Neural crest cell (in vitro differentiated cells): ENCODE measurements around the gene TCERG1L. TPM values are rescaled to one million over a fixed set of nuclear protein-coding genes. Genes with fewer than 3 reads are reported as not detected.
A peak's percentile ranks its signal among the peaks of the same experiment; 100 is the strongest.

ENCODE experiments used
- DNase-seq: peaks from one replicate; pipeline ENCODE4 v3.0.0; 2021; ENCODE audit warnings: low read depth, mixed read lengths, low spot score
- H3K27ac Mint-ChIP-seq: one replicate; pipeline ENCODE4 v1.8.0; 2021; ENCODE audit warnings: mild to moderate bottlenecking, mixed read lengths; ENCODE audit not compliant: unreplicated experiment
- H3K27me3 Mint-ChIP-seq: 2 replicates; pipeline ENCODE4 v1.8.0; 2021; ENCODE audit warnings: low read depth, mild to moderate bottlenecking, mixed read lengths
- H3K36me3 Mint-ChIP-seq: 2 replicates; pipeline ENCODE4 v1.8.0; 2021; ENCODE audit warnings: low read depth, mild to moderate bottlenecking, mixed read lengths
- H3K4me1 Mint-ChIP-seq: 2 replicates; pipeline ENCODE4 v1.8.0; 2021; ENCODE audit warnings: mixed read lengths
- H3K4me3 Mint-ChIP-seq: one replicate; pipeline ENCODE4 v1.8.0; 2021; ENCODE audit warnings: mild to moderate bottlenecking, mixed read lengths
- H3K9me3 Mint-ChIP-seq: 2 replicates; pipeline ENCODE4 v1.8.0; 2021; ENCODE audit warnings: mixed read lengths
- CTCF ChIP-seq: fragments of 200-600 bp; sonication (generic); conservative IDR thresholded peaks from 2 replicates; pipeline ENCODE4 v1.5.0; 2021; ENCODE audit warnings: antibody characterized with exemption, mild to moderate bottlenecking
- total RNA-seq: library from RNA; stranded (reverse); gene quantifications from 2 replicates; pipeline ENCODE4 v1.2.1, GENCODE V29; 2021

Gene TCERG1L
- total RNA-seq, 1 donor from 2014 or later: 0.96 TPM

GRCh38 chr10:131243076-131243475 lies 68.4 kb downstream of the TCERG1L start:
- no peak for DNase-seq
- peaks cover 5% of the 10 kb centered on the region for H3K4me1 Mint-ChIP-seq
- H3K36me3 Mint-ChIP-seq: no peaks in the 10 kb centered on the region
- no peak overlapping the region for H3K4me3 Mint-ChIP-seq
- no peak for TF ChIP-seq CTCF
- no peak overlapping the region for H3K27ac Mint-ChIP-seq
- no peaks in the 10 kb centered on the region for H3K9me3 Mint-ChIP-seq
- H3K27me3 Mint-ChIP-seq: peaks cover 10% of the 10 kb centered on the region

- Mint-ChIP-seq H3K4me1 (peaks cover 5% of the 10 kb centered on the region), H3K27ac (no peak overlapping the region), H3K9me3 (no peaks in the 10 kb centered on the region), H3K4me3 (no peak overlapping the region), H3K27me3 (peaks cover 10% of the 10 kb centered on the region), H3K36me3 (no peaks in the 10 kb centered on the region)
- DNase-seq: peak; percentile 58
- peak; percentile 70 for TF ChIP-seq CTCF
Observed at GRCh38 chr10:131242007-131242406, 69.5 kb downstream of the TCERG1L start.

- H3K27ac Mint-ChIP-seq: no peak overlapping the region
- DNase-seq: no peak
- peaks cover 5% of the 10 kb centered on the region for H3K4me1 Mint-ChIP-seq
- TF ChIP-seq CTCF: no peak
- no peaks in the 10 kb centered on the region for H3K36me3 Mint-ChIP-seq
- H3K27me3 Mint-ChIP-seq: peaks cover 10% of the 10 kb centered on the region
- no peak overlapping the region for H3K4me3 Mint-ChIP-seq
- no peaks in the 10 kb centered on the region for H3K9me3 Mint-ChIP-seq
Observed at GRCh38 chr10:131240691-131241090, 70.8 kb downstream of the TCERG1L start.

DNA sequence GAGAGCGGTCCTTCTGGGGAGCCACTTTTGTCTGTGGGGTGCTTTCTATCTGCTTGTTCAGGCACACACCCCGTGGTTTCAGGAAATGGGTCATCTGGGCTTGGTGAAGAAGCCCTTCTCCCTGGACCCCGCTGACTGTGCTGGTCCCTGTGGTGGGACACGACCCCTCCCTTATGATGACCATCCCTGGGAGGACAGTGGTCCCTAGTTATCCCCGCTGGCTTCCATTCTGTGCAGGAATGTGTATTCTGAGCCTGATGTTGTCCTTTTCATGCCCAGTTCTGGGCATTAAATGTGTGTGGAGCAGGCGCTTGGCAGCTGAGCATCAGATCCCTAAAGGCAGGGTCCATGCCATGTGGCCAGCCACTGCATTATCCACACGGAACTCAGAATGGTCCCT lies 71.6 kb downstream of the TCERG1L start:
- no peak for DNase-seq
- TF ChIP-seq CTCF: no peak
- Mint-ChIP-seq H3K4me1 (peaks cover 5% of the 10 kb centered on the region), H3K36me3 (no peaks in the 10 kb centered on the region), H3K9me3 (no peaks in the 10 kb centered on the region), H3K4me3 (no peak overlapping the region), H3K27ac (no peak overlapping the region), H3K27me3 (peaks cover 10% of the 10 kb centered on the region)

DNA sequence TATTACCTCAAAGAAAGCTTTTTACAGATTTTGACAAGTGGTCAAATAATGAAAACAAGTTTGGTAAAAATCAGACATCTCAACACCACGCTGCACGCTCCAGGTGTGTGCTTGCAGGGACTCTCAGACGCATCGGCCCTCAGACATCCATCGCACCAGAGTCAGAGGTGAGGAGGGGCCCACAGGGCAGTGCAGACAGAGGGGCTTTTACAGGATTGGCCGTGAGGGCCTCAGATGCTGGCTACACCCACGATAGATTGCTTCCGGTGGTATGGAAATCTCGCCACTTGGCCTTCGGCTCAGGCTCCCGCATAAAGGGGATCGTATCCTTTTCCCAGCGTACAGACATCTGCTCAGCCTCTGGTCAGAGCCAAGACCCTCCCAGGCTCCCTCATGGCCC lies 72.1 kb downstream of the TCERG1L start:
- Mint-ChIP-seq H3K27ac (no peak overlapping the region), H3K4me1 (peaks cover 5% of the 10 kb centered on the region), H3K27me3 (peaks cover 10% of the 10 kb centered on the region), H3K9me3 (no peaks in the 10 kb centered on the region), H3K4me3 (no peak overlapping the region), H3K36me3 (no peaks in the 10 kb centered on the region)
- DNase-seq: no peak
- no peak for TF ChIP-seq CTCF

DNA sequence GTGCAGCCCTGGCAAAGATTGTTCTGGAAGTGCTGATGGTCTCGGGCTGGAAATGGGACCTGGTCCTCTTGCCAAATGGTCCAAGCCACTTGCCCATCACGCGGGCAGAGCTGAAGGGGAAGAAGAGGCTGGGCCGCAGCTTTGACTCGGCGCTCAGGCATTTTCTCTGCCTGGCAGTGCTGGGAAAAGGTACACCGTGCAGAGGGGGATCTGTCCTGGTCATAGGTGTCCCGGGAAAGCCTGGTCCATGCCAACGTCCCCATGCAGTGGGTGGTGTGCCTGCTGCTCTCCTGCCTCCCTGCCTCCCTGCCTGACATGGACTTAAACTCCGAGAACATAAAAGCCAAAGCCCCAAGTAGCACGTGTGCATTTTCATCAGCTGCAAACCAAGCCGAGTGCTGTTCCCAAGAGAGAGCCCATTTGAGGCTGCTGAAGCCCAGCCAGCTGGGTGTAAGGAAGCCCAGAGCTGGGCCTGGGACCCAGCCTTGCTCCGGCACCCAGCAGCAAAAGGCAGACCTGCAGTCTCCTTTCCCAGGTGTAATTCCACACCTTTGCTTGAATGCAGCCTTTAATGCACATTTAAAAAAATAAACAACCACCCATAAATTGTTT lies 72.7 kb downstream of the TCERG1L start:
- Mint-ChIP-seq H3K36me3 (no peaks in the 10 kb centered on the region), H3K9me3 (peaks cover 2% of the 10 kb centered on the region), H3K4me1 (peaks cover 8% of the 10 kb centered on the region), H3K4me3 (no peak overlapping the region), H3K27me3 (peaks cover 10% of the 10 kb centered on the region), H3K27ac (no peak overlapping the region)
- no peak for TF ChIP-seq CTCF
- DNase-seq: no peak
